ENCODE measurements around the gene AASDH.
"Not testable (repeated sequence)": the region's sequence is repeated elsewhere in the genome, so short reads cannot be mapped to it uniquely, and the experiment has no call there.

AASDH gene

DNA sequence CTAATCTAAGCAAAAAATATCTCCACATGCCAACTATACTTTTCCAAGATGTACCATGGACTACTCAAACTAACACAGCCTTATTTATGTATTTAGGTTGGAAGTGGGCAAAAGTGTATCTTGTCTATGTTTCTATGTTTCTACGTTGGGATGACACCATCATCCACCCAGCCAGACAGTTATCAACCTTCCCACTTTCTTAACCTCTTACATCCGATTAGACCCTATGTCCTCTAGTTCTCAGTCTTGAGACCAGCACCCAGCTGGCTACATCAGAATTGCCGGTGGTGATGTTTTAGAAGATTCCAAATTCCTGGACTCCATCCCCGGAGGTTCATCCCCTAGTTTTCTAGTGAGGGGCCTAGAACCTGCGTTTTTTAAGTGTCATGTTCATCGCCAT is 1.0 kb upstream of the AASDH start:
- no peak for DNase-seq

DNA sequence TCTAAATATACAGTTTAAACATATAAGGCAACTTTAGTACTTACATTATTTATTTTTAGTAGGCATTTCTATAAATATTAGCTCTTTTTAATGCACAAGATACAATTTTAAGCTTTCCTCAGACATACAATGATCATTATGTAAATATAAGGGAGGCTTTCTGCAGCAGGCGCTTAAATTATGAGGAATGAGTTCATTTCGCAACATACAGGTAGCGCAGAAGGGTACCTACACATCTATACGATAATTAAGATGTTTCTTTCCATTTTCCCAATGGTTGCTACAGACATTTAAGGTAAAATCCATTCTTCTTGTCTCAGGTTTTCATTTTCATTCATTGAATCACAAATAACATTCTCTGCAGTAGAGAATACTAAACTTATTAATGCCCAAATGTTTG is 1.2 kb downstream of the AASDH start:
- no peak for DNase-seq

DNA sequence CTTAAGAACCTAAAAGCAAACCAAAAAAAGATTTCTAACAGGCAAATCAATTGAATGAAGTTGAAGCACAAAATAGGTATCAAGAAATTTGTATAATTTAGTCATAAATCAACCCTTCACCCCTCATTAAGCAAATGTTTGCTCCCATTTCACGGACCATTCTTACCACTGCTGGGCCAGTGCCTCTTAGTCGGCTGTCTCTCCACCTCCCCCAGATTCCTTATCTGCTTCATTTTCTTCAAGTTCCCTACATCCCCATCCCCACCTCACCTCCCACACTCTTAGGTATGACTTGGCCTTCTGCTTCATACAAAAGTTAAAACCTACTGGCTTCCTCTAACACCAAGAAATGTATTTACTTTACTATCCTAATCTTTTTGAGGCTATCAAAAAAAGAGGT is 11.8 kb downstream of the AASDH start:
- no peak for DNase-seq

DNA sequence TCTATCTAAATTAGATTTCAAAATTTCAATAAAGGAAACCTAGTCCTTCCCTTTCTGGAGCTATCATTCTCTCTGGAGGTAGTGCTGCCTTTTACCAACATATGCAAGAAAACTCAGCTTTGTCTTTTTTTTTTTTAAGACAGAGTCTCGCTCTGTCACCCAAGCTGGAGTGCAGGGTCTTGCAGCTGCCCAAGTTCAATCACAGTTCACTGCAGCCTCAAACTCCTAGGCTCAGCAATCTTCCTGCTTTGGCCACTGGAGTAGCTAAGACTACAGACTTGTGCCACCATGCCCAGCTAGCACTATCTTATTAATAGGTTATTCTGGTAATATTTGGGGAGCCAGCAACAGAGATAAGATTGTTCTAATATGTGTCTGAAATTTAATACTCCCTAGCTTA is 12.3 kb downstream of the AASDH start:
- DNase-seq = no peak

DNA sequence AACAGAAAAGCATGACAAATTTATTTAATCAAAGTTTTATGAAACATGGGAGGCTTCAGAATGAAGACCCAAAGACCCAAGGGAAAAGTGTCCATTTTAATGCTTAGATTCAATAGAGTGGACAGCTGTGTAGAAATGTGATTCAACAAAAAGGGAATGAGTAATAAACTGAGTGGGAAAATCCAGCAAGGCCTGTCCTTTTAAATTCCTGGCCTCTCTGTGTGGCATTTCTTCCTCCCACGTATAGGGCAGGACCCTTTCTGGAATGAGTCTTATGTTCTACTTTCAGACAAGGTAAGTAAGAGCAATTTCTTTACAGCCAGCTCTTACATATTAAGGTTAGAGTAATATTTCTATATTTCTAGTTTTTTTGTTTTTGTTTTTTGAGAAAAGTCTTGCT is 14.5 kb downstream of the AASDH start:
- no peak for DNase-seq

DNA sequence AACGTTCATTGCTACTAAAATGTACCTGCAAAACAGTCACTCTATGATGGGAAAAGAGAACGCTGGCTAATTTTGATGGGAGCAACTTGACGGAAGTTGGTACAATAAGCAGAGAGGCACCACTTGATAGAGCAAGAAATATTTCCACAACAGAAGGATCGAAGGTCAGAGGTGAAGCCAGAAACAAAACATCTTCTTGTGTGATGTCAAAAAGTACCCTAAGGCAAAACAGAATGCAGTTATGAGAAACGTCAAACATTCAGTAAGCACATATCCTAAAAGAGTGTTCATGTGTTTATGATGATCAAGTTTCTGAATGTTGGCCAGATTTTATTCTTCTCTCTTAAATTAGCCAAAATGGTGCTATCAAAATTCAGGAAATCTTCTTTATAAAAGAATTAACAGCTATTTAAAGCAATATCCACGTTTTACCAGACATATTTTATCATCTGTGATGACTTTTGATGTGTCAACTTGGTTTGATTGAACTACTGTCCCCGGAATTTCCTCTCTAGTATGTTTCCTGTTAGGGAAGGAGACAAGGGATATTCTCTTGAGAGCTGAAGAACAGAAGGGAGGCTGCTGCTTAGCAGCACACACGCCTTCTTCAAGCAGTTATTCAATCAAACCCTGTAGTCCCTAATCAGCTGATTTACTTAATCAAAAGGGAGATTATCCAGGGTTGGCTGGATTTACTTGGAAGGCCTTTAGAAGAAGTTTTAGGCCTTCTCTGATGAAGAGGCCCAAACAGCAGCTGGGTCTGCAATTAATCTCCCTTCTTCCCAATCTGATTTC is 15.7 kb downstream of the AASDH start:
- no peak for DNase-seq

DNA sequence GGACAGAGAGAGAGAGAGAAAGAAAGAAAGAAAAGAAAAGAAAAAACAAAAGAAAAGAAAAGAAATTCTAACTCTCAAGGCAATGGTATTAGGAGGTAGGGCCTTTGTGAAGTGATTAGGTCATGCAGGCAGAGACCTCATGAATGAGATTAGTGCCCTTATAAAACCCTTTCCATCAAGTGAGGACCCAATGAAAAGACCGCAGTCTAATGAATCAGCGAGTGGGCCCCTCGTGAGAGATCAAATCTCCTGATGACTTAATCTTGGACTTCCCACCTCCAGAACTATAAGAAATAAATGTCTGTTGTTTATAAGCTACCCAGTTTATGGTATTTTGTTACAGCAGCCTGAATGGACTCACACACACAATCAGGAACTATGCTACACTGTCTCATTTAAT is 16.9 kb downstream of the AASDH start:
- no peak for DNase-seq

DNA sequence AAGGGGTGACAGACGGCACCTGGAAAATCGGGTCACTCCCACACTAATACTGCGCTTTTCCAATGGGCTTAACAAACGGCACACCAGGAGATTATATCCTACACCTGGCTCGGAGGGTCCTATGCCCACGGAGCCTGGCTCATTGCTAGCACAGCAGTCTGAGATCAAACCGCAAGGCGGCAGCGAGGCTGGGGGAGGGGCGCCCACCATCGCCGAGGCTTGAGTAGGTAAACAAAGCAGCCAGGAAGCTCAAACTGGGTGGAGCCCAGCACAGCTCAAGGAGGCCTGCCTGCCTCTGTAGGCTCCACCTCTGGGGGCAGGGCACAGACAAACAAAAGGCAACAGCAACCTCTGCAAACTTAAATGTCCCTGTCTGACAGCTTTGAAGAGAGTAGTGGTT is 24.3 kb downstream of the AASDH start:
- not testable (repeated sequence) for DNase-seq

DNA sequence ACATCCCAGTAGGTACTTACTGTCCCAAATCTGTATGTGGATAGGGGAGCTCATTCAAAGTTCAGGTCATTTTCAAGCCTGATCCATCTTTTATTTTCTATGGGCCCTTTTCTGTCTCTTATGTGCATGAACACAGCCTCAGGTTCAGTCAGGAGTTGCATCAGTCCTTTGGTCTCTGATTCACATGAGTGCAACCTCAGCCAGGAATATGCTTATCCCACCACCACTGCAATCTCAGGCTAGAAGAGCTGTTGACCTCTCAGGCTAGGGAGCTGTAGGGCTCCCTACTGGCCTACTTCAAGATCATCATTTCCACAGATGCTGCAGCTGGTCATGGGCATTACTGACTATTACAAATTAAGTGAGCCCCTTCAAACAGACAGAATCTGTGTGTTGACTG is 27.2 kb downstream of the AASDH start:
- no peak for DNase-seq

DNA sequence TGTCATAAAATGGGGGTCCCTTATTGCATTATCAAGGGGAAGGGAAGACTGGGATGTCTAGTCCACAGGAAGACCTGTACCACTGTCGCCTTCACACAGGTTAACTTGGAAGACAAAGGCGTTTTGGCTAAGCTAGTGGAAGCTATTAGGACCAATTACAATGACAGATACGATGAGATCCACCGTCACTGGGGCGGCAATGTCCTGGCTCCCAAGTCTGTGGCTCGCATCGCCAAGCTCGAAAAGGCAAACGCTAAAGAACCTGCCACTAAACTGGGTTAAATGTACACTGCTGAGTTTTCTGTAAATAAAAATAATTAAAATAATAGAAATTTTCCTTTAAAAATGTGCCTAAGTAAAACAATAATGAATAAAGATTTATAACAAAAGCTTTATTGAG is 30.6 kb downstream of the AASDH start:
- no peak for DNase-seq

DNA sequence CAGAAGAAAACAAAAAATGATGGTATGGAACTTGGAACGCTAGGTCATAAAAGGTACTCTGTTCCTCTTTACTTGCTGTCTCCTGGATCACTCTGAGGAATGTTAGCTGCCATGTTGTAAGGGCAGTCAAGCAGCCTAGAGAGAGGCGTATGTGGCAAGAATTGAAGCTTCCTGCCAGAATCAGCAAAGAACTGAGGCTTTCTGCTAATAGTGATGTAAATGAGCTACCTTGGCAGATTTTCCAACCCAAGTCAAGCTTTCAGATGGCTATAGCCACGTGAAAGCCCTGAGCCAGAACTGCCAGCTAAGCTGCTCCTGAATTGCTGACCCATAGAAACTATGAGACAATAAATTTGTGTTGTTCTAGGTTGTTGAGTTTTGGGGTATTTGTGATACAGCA is 38.7 kb downstream of the AASDH start:
- no peak for DNase-seq

DNA sequence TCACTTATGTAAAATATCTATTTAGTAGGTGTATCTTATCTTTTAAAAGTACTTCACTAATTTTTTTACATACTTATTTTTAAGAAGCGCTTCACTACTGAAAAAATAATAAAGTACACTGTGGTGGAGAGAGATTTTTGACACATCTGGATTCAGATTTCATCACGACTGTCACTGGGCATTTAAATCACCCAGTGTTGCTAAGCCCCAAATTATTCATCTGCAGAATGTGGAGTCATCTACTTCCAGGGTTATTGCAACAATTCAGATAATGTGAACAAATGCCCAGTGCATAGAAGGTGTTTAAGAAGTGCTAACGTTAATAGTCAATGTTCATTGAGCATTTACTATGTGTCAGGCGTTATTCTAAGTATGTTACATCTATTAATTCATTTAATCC is 41.8 kb downstream of the AASDH start:
- no peak for DNase-seq

DNA sequence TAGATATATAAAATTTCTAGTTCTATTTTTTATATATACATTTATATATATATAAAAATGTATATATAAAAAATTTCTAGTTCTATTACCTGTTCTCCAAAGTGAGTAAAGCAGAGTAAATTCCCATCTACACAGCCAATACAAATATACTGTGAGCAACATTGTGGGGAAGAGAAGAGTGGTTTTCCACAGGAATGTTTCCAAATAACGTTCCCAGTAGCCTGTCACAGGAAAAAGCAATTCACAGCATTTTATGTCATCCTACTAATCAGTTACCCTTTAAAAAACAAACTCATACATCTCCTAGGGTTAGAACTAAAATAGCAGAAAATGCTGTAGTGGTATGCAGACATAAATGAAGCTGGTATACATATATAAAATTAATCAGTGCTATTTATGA is 44.5 kb downstream of the AASDH start:
- DNase-seq = no peak

DNA sequence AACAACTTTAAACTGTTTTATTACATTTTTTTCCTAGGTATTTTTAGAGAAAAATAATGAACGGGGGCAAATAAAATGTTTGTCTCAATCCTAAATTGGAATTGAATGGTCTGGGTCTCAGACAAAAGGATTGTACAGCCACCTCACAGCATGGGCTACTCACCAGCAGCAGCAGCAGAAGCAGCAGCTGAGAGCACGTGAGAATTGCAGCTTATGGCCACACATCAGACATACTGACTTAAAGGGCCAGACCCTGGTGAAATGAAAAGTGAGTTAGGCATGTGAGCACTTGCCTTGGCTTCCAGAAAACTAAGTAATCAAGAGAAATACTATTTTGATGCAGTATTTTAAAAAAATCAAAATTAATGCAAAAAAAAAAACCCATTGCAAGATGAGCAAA is 56.6 kb downstream of the AASDH start:
- no peak for DNase-seq

DNA sequence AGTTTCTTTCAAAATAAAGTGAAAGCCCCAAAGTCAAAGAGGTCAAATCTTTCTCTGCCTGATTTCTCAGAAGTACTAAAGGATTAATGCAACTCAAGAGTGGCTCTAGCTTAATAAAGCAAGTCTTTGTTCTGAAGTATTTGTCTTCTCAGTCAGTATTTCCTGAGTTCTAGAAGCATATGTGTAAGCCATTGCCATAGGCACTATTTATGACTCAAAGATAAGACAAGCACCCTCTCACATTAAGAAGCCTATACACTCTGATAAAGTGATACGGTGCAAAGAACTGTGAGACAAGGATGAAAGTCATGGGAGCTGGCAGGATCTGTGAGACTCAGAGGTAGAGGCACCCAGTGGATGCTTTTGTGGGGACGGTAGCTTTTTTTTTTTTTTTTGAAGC is 60.9 kb downstream of the AASDH start:
- DNase-seq = no peak

DNA sequence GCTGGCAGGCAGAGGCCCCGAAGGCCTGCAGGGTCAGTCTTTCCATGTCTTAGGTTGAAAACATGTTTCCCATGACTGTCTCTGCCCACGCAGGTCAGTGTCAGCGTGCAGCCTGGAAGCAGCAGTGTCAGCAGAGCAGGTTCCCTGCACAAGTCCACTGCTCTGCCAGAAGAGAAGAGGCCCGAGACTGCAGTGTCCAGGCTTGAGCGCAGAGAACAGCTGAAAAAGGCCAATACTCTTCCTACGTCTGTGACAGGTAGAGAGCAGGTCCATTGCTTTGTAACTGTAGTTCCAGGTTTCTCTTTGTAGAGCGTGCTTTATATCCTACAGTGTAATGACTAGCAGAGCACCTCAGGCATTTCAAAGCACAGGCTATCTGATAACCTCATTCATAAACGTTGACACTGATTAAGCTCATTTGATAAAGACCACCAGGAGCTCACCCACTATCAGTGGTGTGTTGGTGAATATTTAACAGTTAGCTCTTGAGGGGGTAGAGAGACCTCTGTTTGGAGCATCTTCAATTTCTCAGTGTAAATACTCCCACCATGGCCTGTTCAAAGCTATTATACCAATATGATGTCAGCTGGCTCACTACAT is 63.2 kb downstream of the AASDH start:
- no peak for DNase-seq

DNA sequence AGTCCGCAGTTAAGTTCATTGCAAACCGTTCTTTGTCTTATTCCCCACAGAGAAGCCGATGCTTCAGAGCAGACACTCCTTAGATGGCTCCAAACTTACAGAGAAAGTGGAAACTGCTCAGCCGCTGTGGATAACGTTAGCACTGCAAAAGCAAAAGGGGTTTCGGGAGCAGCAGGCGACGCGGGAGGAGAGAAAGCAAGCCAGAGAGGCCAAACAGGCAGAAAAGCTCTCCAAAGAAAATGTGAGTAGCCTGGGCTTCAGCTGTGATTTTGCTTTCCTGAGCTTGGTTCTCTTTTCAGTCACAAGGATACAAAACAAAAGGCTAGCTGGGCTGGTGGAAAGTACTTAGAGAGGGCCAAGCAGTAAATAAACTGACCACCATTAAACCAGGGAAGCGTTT is 64.0 kb downstream of the AASDH start:
- DNase-seq = no peak

DNA sequence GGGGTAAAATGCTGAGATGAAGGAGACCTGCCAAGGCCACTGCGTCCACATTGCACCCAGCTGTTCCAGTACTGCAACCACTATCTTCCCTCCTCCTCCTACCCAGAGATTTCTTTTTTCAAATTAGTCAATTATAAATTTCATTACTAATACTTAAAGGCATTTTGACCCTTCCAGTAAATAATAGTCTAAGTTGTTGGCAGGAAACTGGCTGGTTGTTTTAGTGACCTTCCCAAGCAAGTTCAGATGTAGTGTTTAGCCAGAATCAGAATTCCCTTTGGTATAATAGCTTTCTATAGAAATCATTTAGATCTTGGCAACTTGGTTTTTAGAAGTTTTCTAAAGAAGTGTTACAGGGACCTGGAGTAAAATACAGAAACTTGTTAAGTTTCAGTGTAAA is 66.0 kb downstream of the AASDH start:
- DNase-seq = no peak

DNA sequence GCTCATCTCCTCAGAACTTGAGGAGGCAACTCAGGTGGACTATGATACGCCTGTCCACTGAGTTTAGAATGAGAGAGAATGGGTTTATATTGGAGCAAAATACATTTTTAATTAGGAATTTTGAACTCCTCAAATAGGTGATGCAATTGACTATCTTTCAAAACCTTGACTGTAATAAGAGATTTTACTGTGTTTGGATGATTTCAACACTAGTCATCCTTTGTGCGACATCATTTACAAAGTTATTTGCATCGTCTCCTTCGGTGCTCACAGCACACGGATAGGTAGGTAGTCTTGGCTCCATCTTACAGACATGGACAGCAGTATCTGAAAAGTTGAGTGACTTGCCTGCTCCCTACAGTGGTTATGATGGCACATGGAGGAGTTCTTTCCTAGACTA is 67.0 kb downstream of the AASDH start:
- DNase-seq = no peak

DNA sequence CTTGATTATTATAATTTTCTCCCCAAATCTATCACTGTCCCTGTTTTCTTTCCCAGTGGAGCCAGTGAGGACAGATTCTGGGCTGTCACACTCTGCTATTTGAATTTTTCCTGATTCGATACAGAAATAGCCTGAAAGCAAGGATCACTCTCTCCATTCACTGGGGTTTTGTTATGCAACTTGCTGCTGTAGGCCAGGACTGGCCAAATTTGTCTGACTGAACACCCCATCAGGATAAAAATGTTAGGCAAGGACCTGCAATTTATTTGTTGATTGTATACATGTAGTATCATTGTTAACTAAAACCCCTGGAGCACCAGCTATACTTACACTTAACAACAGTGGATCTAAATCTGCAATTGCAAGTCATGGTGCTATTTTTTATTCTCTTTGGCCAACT is 68.7 kb downstream of the AASDH start:
- no peak for DNase-seq

DNA sequence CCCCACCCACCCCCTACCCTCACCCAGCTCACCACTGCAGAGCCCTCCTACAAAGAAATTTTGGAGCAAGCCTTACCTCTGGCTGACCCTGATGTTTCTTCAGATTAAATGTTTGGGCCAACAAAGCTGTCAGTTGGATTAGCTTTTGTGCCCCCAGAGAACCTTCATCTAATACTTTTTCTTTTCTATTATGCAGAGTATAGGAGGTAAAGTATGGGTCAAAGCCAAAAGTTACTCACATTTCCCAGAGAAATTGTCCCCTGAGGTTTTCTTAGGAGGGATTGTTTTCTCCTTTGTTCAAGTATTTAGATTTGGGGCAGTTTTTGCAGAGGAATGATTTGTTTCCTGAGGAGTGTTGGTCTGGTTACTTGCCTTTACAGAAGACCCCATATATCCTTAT is 69.5 kb downstream of the AASDH start:
- no peak for DNase-seq

DNA sequence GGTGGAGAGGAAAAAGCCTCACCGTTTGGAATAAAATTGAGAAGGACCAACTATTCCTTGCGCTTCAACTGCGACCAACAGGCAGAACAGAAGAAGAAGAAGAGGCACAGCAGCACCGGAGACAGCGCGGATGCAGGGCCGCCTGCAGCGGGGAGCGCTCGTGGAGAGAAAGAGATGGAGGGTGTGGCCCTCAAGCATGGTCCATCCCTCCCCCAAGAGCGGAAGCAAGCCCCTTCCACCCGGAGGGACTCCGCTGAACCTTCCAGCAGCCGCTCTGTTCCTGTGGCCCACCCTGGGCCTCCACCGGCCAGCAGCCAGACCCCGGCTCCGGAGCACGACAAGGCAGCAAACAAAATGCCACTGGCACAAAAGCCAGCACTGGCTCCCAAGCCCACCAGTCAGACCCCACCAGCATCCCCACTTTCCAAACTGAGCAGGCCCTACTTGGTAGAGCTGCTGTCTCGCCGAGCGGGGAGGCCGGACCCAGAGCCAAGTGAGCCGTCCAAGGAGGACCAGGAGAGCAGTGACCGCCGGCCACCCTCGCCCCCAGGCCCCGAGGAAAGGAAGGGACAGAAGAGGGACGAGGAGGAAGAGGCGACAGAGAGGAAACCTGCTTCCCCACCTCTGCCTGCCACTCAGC is 71.2 kb downstream of the AASDH start:
- no peak for DNase-seq

DNA sequence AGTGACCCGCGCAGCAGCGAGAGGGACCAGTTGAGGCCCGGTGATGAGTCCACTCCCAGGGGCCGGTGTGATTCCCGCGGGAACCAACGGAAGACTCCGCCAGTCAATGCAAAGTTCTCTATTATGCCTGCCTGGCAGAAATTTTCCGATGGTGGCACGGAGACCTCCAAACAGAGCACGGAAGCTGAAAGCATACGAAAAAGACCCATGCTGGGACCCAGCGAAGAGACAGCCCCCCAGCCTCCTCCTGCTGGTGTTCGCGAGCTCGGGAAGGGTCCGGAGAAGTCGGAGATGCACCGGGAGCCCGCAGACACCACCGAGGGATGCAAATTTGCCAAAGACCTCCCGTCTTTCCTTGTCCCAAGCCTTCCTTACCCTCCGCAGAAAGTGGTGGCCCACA is 71.7 kb downstream of the AASDH start:
- DNase-seq = no peak

DNA sequence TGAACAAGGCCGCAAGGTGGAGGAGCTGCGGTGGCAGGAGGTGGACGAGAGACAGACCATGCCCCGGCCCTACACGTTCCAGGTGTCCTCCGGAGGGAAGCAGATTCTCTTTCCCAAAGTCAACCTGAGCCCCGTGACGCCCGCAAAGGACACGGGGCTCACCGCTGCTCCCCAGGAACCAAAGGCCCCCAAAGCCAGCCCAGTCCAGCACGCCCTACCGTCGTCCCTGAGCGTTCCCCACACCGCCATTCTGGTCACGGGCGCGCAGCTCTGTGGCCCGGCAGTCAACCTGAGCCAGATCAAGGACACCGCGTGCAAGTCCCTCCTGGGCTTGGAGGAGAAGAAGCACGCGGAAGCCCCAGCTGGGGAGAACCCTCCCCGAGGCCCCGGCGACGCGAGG is 72.2 kb downstream of the AASDH start:
- DNase-seq = no peak

All from NCI-H2171 (cell line).